A549 (cell line): ENCODE results near the gene PIP5K1B. TPM values are rescaled to one million over a fixed set of nuclear protein-coding genes. Genes with fewer than 3 reads are reported as not detected.

Experiments used
- ATAC-seq, 2 experiments: fragments of 200-7000 bp in 1 of 2; fragments of >200 bp in 1 of 2; cut with Nextera tagmentation in 1 of 2; cut with Tn5 transposase in 1 of 2; 3 replicates each; pipeline versions ENCODE4 v1.8.0 to v1.9.1; 2018 to 2020; ENCODE audit warnings: mild to moderate bottlenecking in 1 of 2, moderate library complexity in 1 of 2
- CTCF ChIA-PET: fragments of 300-600 bp; sonication (Branson Sonifier 250); formaldehyde crosslinking; extraction: SDS; loops from one replicate; lab custom pipeline; 2021; ENCODE audit warnings: antibody characterized with exemption, inconsistent platforms; lab: Yijun Ruan, JAX
- POLR2A ChIA-PET: fragments of 350-600 bp; formaldehyde crosslinking; extraction: SDS; loops from one replicate; lab custom pipeline; 2021; ENCODE audit warnings: antibody characterized with exemption, inconsistent platforms; lab: Yijun Ruan, JAX
- DNase-seq, 2 experiments: peaks; one replicate each; pipeline versions ENCODE4 v3.0.0 to v3.0.0-alpha.2; 2011 to 2016; ENCODE audit warnings: low read depth in 1 of 2, low spot score in 1 of 2
- FAIRE-seq: peaks from 2 replicates; lab custom pipeline; 2011; peaks lifted over from hg19 to GRCh38; lab: Jason Lieb, UNC
- H3K27ac ChIP-seq, 2 experiments: fragments of >200 bp; sonication (Bioruptor Twin); formaldehyde crosslinking; 3 replicates each; pipeline ENCODE4 v1.5.1; 2016 to 2017
- H3K4me1 ChIP-seq: fragments of >200 bp; sonication (Bioruptor Twin); formaldehyde crosslinking; 3 replicates; pipeline ENCODE4 v1.6.1; 2016
- H3K4me2 ChIP-seq: fragments of >200 bp; sonication (Bioruptor Twin); formaldehyde crosslinking; 3 replicates; pipeline ENCODE4 v1.6.1; 2016
- H3K4me3 ChIP-seq: fragments of >200 bp; sonication (Bioruptor Twin); formaldehyde crosslinking; 3 replicates; pipeline ENCODE4 v1.5.1; 2016
- H3K9me3 ChIP-seq: fragments of >200 bp; sonication (Bioruptor Twin); formaldehyde crosslinking; 3 replicates; pipeline ENCODE4 v1.6.1; 2016
- BCL3 ChIP-seq: fragments of >200 bp; sonication (Bioruptor Twin); formaldehyde crosslinking; IDR thresholded peaks from 3 replicates; pipeline ENCODE4 v1.6.1; 2016
- CBX2 ChIP-seq: fragments of 200-600 bp; sonication (generic); IDR thresholded peaks from 2 replicates; pipeline ENCODE4 v1.6.1; 2016; ENCODE audit warnings: low read depth, mild to moderate bottlenecking, borderline replicate concordance
- CHD2 ChIP-seq: fragments of 150-350 bp; IDR thresholded peaks from 2 replicates; pipeline ENCODE4 v1.6.1; 2014; ENCODE audit warnings: low read length; ENCODE audit not compliant: partially characterized antibody
- EHMT2 ChIP-seq: fragments of 200-600 bp; sonication (generic); IDR thresholded peaks from 2 replicates; pipeline ENCODE4 v1.6.1; 2016; ENCODE audit warnings: antibody characterized with exemption, low read depth, mild to moderate bottlenecking, moderate library complexity
- EP300 ChIP-seq, 2 experiments: fragments of >200 bp; sonication (Bioruptor Twin); formaldehyde crosslinking; IDR thresholded peaks; 2 replicates in 1 of 2; 3 replicates in 1 of 2; pipeline ENCODE4 v1.6.1; 2016 to 2017
- FOSB ChIP-seq: fragments of 250-450 bp; sonication (Bioruptor Pico); IDR thresholded peaks from 2 replicates; pipeline ENCODE4 v1.5.0; 2020; ENCODE audit warnings: mild to moderate bottlenecking, moderate library complexity
- FOSL2 ChIP-seq, 2 experiments: fragments of 450-650 bp in 1 of 2; fragments of >200 bp in 1 of 2; sonication (Bioruptor Twin) in 1 of 2; formaldehyde crosslinking; IDR thresholded peaks; 2 replicates each; pipeline versions ENCODE4 v1.5.0 to v1.6.1; 2016 to 2020; ENCODE audit warnings: mild to moderate bottlenecking in 1 of 2, moderate library complexity in 1 of 2
- GATA3 ChIP-seq: IDR thresholded peaks from 2 replicates; pipeline ENCODE4 v1.6.1; 2012; ENCODE audit warnings: borderline replicate concordance
- HDAC2 ChIP-seq: fragments of 200-600 bp; sonication (generic); IDR thresholded peaks from 2 replicates; pipeline ENCODE4 v1.6.1; 2016
- HMGXB4 ChIP-seq: fragments of 250-450 bp; sonication (Bioruptor Pico); IDR thresholded peaks from 2 replicates; pipeline ENCODE4 v1.5.0; 2021; ENCODE audit warnings: mild to moderate bottlenecking, moderate library complexity, borderline replicate concordance
- HOXA7 ChIP-seq: fragments of 250-450 bp; sonication (Bioruptor Pico); IDR thresholded peaks from 2 replicates; pipeline ENCODE4 v1.5.0; 2020; ENCODE audit warnings: mild to moderate bottlenecking, moderate library complexity
- JUN ChIP-seq, 2 experiments: fragments of >200 bp; sonication (Bioruptor Twin); formaldehyde crosslinking; IDR thresholded peaks; 2 replicates in 1 of 2; 3 replicates in 1 of 2; pipeline ENCODE4 v1.6.1; 2016 to 2017
- JUNB ChIP-seq: fragments of >200 bp; sonication (Bioruptor Twin); formaldehyde crosslinking; IDR thresholded peaks from 2 replicates; pipeline ENCODE4 v1.6.1; 2016
- MAFK ChIP-seq: fragments of 450-650 bp; IDR thresholded peaks from 2 replicates; pipeline ENCODE4 v1.6.1; 2014; ENCODE audit not compliant: partially characterized antibody
- MAX ChIP-seq: IDR thresholded peaks from 2 replicates; pipeline ENCODE4 v1.6.1; 2012
- MAZ ChIP-seq: fragments of 150-350 bp; IDR thresholded peaks from 2 replicates; pipeline ENCODE4 v1.6.1; 2014; ENCODE audit warnings: antibody characterized with exemption, low read depth, low read length, borderline replicate concordance
- MYC ChIP-seq: IDR thresholded peaks from 2 replicates; pipeline ENCODE4 v1.6.1; 2012; ENCODE audit warnings: mild to moderate bottlenecking, inconsistent platforms, low read length, improper control_type of control experiment, borderline replicate concordance
- NPAS2 ChIP-seq: fragments of 250-450 bp; sonication (Bioruptor Pico); IDR thresholded peaks from 2 replicates; pipeline ENCODE4 v1.8.0; 2022; ENCODE audit warnings: mild to moderate bottlenecking, moderate library complexity, borderline replicate concordance
- POLR2AphosphoS2 ChIP-seq: conservative IDR thresholded peaks from 2 replicates; pipeline ENCODE4 v1.6.1; 2012; ENCODE audit warnings: low read length, improper control_type of control experiment, inconsistent platforms
- RARB ChIP-seq: fragments of 250-450 bp; sonication (Bioruptor Pico); IDR thresholded peaks from 2 replicates; pipeline ENCODE4 v1.8.0; 2021; ENCODE audit warnings: mild to moderate bottlenecking, moderate library complexity
- RCOR1 ChIP-seq: fragments of 150-350 bp; IDR thresholded peaks from 2 replicates; pipeline ENCODE4 v1.6.1; 2014; ENCODE audit warnings: antibody characterized with exemption, low read length, low read depth
- TFCP2L1 ChIP-seq: fragments of 250-450 bp; sonication (Bioruptor Pico); IDR thresholded peaks from 2 replicates; pipeline ENCODE4 v1.5.0; 2021; ENCODE audit warnings: mild to moderate bottlenecking
- USF2 ChIP-seq: fragments of 450-650 bp; IDR thresholded peaks from 2 replicates; pipeline ENCODE4 v1.6.1; 2014; ENCODE audit warnings: antibody characterized with exemption
- ZC3H11A ChIP-seq: fragments of 450-650 bp; IDR thresholded peaks from 2 replicates; pipeline ENCODE4 v1.6.1; 2014; ENCODE audit warnings: antibody characterized with exemption, mild to moderate bottlenecking
- ZFP36 ChIP-seq: fragments of 450-650 bp; IDR thresholded peaks from 2 replicates; pipeline ENCODE4 v1.6.1; 2014; ENCODE audit warnings: borderline replicate concordance; ENCODE audit not compliant: partially characterized antibody
- ZSCAN20 ChIP-seq: fragments of 250-450 bp; sonication (Bioruptor Pico); IDR thresholded peaks from 2 replicates; pipeline ENCODE4 v1.8.0; 2022; ENCODE audit warnings: mild to moderate bottlenecking, moderate library complexity
- WGBS: methylation state at CpG from one replicate; pipeline ENCODE4 v1.1.6; 2017; ENCODE audit errors: missing lambda C conversion rate; 5-methylcytosine and 5-hydroxymethylcytosine counted together
- polyA plus RNA-seq, 4 experiments: library from polyadenylated mRNA; depleted of rRNA in 3 of 4; stranded (reverse); fragments of >200 nt; fragmentation: RNase III in 1 of 4; extraction: RNeasy Plus Mini Kit Qiagen cat#74134 plus additional on column Dnase treatment in 1 of 4; gene quantifications; 2 replicates in 3 of 4; 3 replicates in 1 of 4; pipeline ENCODE4 v1.2.3, GENCODE V29; 2011 to 2017

PIP5K1B gene
- polyA plus RNA-seq, 2 of the 4 experiments (the other 2 are of a cell fraction) = not detected

GRCh38 chr9:68711281-68711680 lies 6.2 kb downstream of the PIP5K1B start:
- Histone ChIP-seq H3K4me1 (no peaks in the 10 kb centered on the region), H3K27ac (no peak overlapping the region), H3K4me3 (no peak overlapping the region), H3K9me3 (no peaks in the 10 kb centered on the region), H3K4me2 (no peak overlapping the region)
- DNase-seq (no peak), ATAC-seq (no peak), FAIRE-seq (no peak)
- ChIA-PET CTCF (no interaction called here), POLR2A (no interaction called here)
- no peak for TF ChIP-seq CBX2
- 2% methylated on average over 2 of the region's 2 CpGs for whole genome bisulfite sequencing

GRCh38 chr9:68711932-68712331 lies 6.9 kb downstream of the PIP5K1B start:
- ATAC-seq (no peak), DNase-seq (no peak), FAIRE-seq (no peak)
- ChIA-PET CTCF (no interaction called here), POLR2A (no interaction called here)
- H3K4me1 ChIP-seq = no peaks in the 10 kb centered on the region
- no peak overlapping the region for H3K4me2 ChIP-seq
- no peak overlapping the region for H3K27ac ChIP-seq
- 20% methylated on average over 5 of the region's 5 CpGs for WGBS
- no peak for TF ChIP-seq TFCP2L1 (CRISPR knock-in tag)
- no peak for TF ChIP-seq RARB (CRISPR knock-in tag)
- TF ChIP-seq FOSL2 (IDR thresholded peaks at IDR 0.05) = no peak
- TF ChIP-seq FOSL2 (CRISPR knock-in tag; IDR thresholded peaks at IDR 0.05) = no peak
- TF ChIP-seq RCOR1 = no peak
- TF ChIP-seq FOSB = no peak
- TF ChIP-seq NPAS2 (CRISPR knock-in tag) = no peak
- TF ChIP-seq MYC = no peak
- no peak for TF ChIP-seq GATA3
- TF ChIP-seq HMGXB4 (CRISPR knock-in tag) = no peak
- TF ChIP-seq CHD2 = no peak
- no peak for TF ChIP-seq JUNB
- TF ChIP-seq HOXA7 (CRISPR knock-in tag) = no peak
- TF ChIP-seq ZSCAN20 (CRISPR knock-in tag) = no peak
- no peak for TF ChIP-seq USF2
- no peak for TF ChIP-seq EP300 (IDR thresholded peaks at IDR 0.05)
- no peak for TF ChIP-seq MAX
- no peak for TF ChIP-seq POLR2AphosphoS2
- H3K4me3 ChIP-seq = no peak overlapping the region
- no peaks in the 10 kb centered on the region for H3K9me3 ChIP-seq

- Histone ChIP-seq H3K4me1 (no peaks in the 10 kb centered on the region), H3K27ac (no peak overlapping the region), H3K9me3 (no peaks in the 10 kb centered on the region), H3K4me2 (no peak overlapping the region), H3K4me3 (no peak overlapping the region)
- FAIRE-seq = no peak
- ChIA-PET CTCF (no interaction called here), POLR2A (no interaction called here)
- no peak for ATAC-seq
- no peak for DNase-seq
- 9% methylated on average over 4 of the region's 4 CpGs for WGBS
- no peak for TF ChIP-seq ZFP36
- no peak for TF ChIP-seq RCOR1
- TF ChIP-seq EHMT2 = no peak
- no peak for TF ChIP-seq CBX2
- TF ChIP-seq MAZ = no peak
- TF ChIP-seq TFCP2L1 (CRISPR knock-in tag) = no peak
- TF ChIP-seq BCL3 = no peak
- TF ChIP-seq RARB (CRISPR knock-in tag) = no peak
- TF ChIP-seq NPAS2 (CRISPR knock-in tag) = no peak
- TF ChIP-seq ZC3H11A = no peak
- no peak for TF ChIP-seq USF2
- TF ChIP-seq JUN (IDR thresholded peaks at IDR 0.05) = no peak
- TF ChIP-seq HMGXB4 (CRISPR knock-in tag) = no peak
- TF ChIP-seq MAFK = no peak
- no peak for TF ChIP-seq ZSCAN20 (CRISPR knock-in tag)
- no peak for TF ChIP-seq HDAC2
These were observed 9.6 kb downstream of the PIP5K1B start for GRCh38 chr9:68714416-68715180.
